T47D (cell line): ENCODE measurements around the gene KSR2.

Source experiments
- DNase-seq, 2 experiments: peaks; one replicate each; pipeline versions ENCODE4 v3.0.0 to v3.0.0-alpha.2; 2011 to 2012; ENCODE audit warnings: low read depth in 1 of 2, low spot score in 1 of 2
- JUND ChIP-seq: IDR thresholded peaks from 2 replicates; pipeline ENCODE4 v1.6.1; 2012; ENCODE audit warnings: low read depth
- in situ Hi-C: cut with HindIII; loops from 2 replicates; pipeline ENCODE4 v1.10.0; 2016; ENCODE audit warnings: low sequenced_read_pairs, low pct_unique_long_range_greater_than_20kb

KSR2 gene

DNA sequence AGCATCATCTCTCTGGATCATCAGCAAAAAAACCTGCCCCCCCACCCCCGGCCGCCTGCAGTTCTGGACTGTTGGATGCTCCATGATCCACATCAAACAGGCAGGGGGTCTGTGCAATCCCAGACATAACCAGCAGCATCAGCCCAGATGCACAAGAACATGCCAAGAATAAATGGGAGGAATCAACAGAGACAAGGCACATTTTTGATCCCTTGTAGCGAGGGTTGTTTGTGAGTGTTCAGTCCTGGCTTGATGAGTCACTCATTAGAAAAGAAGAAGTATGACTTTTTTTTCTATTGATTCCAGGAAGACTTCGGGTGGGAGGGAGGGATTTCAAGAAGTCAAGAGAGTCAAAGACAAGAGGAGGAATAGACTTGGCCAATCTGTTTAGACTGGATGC lies 244.2 kb downstream of the KSR2 start:
- DNase-seq, result no peak

DNA sequence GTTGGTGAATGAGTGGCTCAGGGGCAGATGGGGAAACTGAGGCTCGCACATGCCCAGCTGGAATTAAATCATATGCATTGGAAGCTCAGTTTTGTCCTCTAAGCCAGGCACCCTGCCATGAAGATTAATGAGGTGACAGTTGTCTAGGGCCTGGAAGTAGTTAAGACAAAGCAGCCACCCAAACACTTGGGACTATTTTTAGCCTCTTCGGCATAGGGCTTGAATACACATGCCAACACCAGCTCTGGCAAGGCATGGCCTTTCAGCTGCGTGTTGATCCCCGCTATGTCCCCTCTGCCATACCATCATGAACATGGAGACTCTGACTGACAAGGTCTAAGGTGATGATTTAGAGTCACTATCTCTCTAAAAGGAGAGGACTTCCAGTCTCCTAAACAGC lies 250.2 kb downstream of the KSR2 start:
- in situ Hi-C loops, result no loop called here
- no peak for TF ChIP-seq JUND
- DNase-seq, result no peak

More for the DNA sequence above, 244.2 kb downstream of the KSR2 start:
- TF ChIP-seq JUND, result no peak
- in situ Hi-C loops, result no loop called here

DNA sequence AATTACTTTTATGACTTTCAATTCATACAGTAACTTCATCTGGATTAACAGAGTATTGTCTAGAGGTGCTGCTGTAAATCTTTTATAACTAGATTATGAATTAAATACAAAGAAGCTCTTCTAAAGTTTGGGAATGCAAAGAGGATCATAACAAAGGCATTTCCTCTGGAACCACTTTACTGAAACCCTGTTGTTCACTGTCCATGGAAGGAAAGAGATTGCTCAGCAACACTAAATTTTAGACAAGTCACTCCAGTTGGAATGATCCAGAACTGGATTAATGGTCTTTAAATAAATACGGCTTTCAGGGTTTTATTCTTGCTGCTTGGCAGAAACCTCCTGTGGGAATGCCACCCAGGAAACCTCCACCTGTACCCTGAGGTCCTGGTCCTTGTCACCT lies 250.6 kb downstream of the KSR2 start:
- DNase-seq, result no peak
- in situ Hi-C loops, result no loop called here

DNA sequence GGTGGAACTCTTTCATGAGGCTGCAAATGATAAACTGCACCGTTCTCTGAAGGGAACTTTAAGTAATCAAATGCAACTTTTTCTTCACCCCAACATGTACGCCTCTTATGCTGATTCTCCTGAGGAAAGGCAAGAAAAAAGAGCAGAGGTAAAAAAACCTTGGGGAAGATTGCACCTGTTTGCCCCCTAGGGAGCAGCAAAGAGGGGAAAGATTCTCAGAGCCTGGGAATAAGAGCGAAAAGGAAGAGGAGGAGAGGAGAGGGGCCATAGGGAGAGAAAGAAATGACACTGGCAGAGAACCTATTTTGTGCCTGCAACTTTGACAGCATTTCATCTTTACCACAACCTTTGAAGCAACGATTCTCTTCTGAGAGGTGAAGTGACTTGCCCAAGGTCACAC lies 254.6 kb downstream of the KSR2 start:
- DNase-seq, result no peak
- TF ChIP-seq JUND, result no peak
- in situ Hi-C loops, result no loop called here

More for the DNA sequence above, 250.6 kb downstream of the KSR2 start:
- no peak for TF ChIP-seq JUND

DNA sequence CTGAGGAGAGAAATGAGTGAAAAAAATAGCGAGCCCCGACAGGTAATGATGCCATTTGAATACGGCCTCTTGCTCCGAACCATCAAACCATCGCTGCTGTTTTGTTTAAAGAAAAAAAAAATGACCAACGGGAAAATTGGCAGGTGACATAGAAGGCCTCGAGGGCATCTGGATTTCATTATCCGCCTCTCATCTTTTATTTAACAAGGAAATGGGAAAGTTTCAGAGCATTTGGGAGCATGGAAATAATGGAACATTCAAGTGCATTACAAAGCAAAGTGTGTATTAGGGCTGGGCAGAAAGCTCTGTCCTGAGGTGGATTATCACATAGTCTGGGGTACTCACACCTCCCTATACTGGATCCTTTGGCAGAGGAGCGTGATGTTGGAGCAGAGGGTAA lies 258.7 kb downstream of the KSR2 start:
- DNase-seq, result no peak
- in situ Hi-C loops, result no loop called here
- TF ChIP-seq JUND, result no peak

DNA sequence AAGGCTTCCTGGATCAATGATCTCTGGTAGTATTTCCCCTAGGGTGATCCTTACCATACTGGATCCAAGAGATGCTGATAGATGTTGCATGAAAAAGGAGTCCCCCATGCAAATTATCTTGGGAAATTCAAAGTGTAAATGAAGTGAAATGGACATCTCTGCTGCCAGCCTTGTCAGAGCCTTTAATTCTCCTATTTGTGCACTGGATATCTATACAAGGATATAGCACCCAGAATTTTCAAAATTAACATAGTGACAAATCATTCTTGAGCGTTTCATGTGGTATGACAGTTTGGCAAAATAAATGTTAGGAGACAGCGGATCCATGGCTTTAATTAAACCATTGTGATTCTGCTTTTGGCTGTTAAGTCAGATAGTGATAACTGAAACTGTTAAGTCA lies 260.9 kb downstream of the KSR2 start:
- no peak for DNase-seq
- in situ Hi-C loops, result no loop called here
- TF ChIP-seq JUND, result no peak

DNA sequence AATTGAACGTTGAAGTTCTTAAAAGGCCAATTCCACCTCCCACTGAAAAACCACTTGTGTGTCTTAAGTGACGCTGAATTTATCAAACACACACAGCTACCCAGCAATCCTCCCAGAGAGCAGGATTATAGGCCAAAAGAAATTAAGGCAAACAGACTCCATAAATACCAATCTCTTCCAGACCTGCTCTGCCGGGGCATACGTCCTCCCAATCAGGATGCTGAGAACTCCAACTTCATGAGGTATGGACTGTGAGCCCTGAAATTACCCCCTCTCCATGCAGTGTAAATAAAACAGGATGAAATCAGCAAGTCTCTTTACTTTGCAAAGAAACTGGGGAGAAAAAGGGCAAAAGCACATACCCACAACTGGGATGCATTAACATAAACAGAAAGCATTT lies 265.2 kb downstream of the KSR2 start:
- in situ Hi-C loops, result no loop called here
- no peak for TF ChIP-seq JUND
- DNase-seq, result no peak

DNA sequence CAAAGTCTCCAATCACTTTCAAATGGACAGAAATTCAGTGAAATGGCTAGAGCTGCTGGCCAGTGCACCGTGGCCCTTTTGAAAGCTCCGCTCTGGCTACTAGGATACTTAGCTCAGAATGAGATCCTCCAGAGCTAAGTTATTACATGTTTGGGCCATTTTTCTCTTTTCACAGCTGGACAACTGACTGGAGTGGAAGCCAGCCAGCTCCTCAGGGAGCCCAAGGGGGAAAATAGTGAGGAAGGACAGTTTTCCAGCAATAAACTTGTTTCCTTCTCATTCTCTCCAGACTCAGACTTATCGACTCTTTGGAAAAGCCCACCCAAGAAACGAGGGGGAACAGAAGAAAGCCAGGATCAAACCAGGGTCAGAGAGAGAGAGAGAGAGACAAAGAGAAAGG lies 266.0 kb downstream of the KSR2 start:
- in situ Hi-C loops, result no loop called here
- no peak for DNase-seq
- no peak for TF ChIP-seq JUND

DNA sequence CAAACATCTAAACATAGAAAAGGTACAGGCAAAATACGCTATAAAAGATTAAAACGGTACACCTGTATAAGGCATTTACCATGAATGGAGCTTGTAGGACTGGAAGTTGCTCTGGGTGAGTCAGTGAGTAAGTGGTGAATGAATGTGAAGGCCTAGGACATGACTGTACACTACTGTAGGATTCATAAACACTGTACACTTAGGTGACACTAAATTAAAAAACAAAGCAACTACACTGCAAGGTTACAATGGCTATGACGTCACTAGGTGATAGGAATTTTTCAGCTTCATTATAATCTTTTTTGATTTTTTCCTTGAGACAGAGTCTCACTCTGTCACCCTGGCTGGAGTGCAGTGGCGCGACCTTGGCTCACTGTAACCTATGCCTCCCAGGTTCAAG lies 269.2 kb downstream of the KSR2 start:
- no peak for DNase-seq
- TF ChIP-seq JUND, result no peak
- in situ Hi-C loops, result no loop called here

DNA sequence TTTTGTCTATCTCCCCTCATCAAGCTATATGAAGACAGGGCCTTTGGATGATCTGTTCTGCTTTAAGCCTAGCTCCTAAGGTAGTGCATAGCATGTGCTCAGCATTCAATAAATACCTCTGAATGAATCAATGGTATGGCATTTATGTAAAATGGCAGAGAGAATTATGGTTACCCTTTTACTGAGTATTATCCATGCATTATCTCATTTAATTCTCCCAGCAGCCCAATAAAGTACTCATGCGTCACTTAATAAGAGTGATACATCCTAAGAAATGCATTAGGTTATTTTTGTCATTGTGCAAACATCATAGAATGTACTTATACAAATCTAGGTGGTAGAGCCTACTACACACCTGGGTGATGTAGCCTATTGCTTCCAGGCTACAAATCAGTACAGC lies 269.7 kb downstream of the KSR2 start:
- in situ Hi-C loops, result no loop called here
- no peak for TF ChIP-seq JUND
- DNase-seq, result no peak

DNA sequence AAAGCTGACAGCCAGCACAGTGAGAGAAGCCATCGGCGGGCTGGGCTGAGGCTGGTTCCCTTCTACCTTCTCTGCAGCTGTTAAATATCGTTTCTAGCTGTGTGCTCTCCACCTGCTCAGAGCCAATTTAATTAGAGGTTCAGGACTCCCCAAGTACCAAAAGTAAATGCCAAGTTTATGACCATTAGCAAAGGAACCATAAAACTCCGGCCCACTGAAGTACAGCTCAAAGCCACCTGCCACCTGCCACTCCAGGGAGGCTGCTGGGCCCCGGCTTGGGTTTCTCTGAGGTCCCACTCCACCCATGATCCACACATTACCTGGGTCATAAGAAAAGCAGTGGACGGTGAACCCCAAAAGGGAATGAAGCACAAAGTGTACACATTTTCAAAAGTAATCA lies 272.8 kb downstream of the KSR2 start:
- no peak for DNase-seq
- in situ Hi-C loops, result no loop called here

DNA sequence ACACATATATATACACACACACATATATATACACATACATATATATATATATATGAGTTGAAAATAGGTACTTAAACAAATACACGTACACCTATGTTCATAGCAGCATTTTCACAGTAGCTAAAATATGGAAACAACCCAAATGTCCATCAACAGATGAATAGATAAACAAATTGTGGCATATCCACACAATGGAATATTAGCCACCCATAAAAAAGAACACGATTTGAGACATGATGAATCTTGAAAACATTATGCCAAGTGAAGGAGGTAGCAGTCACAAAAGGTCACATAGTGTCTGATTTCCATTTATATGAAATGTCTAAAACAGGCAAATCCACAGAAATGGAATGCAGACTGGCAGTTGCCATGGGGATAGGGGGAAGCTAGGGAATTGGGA lies 276.3 kb downstream of the KSR2 start:
- in situ Hi-C loops, result no loop called here
- no peak for TF ChIP-seq JUND
- no peak for DNase-seq

More for the DNA sequence above, 272.8 kb downstream of the KSR2 start:
- no peak for TF ChIP-seq JUND

DNA sequence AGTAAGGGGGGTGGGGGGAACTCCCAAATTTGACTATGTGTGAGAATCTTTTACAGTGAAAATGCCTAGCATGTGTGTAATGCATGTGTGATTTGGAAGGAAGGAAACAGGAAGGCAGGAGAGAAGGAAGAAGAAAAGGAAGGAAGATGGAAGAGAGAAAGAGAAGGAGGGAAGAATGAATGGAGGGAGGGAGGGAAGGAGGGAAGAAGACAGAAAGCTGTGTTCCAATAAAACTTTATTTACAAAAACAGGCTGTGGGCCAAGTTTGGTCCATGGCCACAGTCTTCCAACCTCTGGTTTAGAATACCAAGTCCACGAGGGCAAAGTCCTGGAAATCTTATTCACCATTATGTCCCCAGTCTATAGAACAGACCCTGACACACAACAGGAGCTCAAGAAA lies 278.9 kb downstream of the KSR2 start:
- in situ Hi-C loops, result no loop called here
- no peak for TF ChIP-seq JUND
- no peak for DNase-seq

DNA sequence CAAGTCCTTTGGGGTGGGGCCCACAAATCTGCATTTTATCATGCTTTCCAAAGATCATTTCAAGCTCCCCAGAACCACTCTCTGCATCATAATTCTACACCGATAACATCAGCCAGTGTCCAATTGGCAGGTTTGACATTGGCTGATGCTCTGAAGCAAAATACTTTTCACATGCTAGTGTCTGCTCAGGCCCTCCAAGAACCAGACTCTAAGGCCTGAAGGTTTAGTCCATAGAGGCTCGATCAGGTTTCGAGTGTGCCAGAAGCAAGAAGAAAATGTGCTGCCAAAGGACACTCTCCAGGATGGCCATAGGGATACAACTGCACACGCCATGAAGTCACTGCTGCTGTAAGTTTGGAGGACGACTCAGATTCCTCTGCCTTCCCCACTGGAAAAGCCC lies 280.3 kb downstream of the KSR2 start:
- no peak for DNase-seq
- in situ Hi-C loops, result no loop called here
- no peak for TF ChIP-seq JUND
